WTC11 (cell line): ENCODE measurements around the gene PRDM15. TPM values are rescaled to one million over a fixed set of nuclear protein-coding genes. Genes with fewer than 3 reads are reported as not detected.

Experiments
- ATAC-seq: fragments of 200-7000 bp; cut with Tn5 transposase; 2 replicates; pipeline ENCODE4 v1.10.0; 2021; ENCODE audit warnings: mild to moderate bottlenecking, moderate library complexity
- CTCF ChIA-PET: fragments of 300-600 bp; sonication (Branson Sonifier 250); formaldehyde crosslinking; loops from one replicate; lab custom pipeline; 2021; ENCODE audit warnings: antibody characterized with exemption; lab: Charles Lee
- POLR2A ChIA-PET: fragments of 350-600 bp; sonication (Branson Sonifier 250); formaldehyde crosslinking; loops from one replicate; lab custom pipeline; 2021; ENCODE audit warnings: antibody characterized with exemption; lab: Charles Lee
- DNase-seq: peaks from one replicate; pipeline ENCODE4 v3.0.0; 2021; ENCODE audit warnings: low spot score
- H3K27ac Mint-ChIP-seq: 2 replicates; pipeline ENCODE4 v1.8.0; 2021; ENCODE audit warnings: mixed read lengths
- H3K27me3 Mint-ChIP-seq: 2 replicates; pipeline ENCODE4 v1.8.0; 2021; ENCODE audit warnings: low read depth, mild to moderate bottlenecking, moderate library complexity, mixed read lengths
- H3K36me3 Mint-ChIP-seq: 2 replicates; pipeline ENCODE4 v1.8.0; 2021; ENCODE audit warnings: mixed read lengths
- H3K4me1 Mint-ChIP-seq: 2 replicates; pipeline ENCODE4 v1.8.0; 2022; ENCODE audit warnings: mixed read lengths
- H3K4me3 Mint-ChIP-seq: 2 replicates; pipeline ENCODE4 v1.8.0; 2021; ENCODE audit warnings: mild to moderate bottlenecking, moderate library complexity, mixed read lengths
- H3K9me3 Mint-ChIP-seq: 2 replicates; pipeline ENCODE4 v1.8.0; 2021; ENCODE audit warnings: mixed read lengths
- ATF6 ChIP-seq: sonication (generic); formaldehyde crosslinking; IDR thresholded peaks from 2 replicates; pipeline ENCODE4 v1.8.1; 2023; ENCODE audit warnings: mild to moderate bottlenecking, missing genetic modification reagents
- E2F5 ChIP-seq: sonication (generic); formaldehyde crosslinking; IDR thresholded peaks from 2 replicates; pipeline ENCODE4 v1.8.1; 2022; ENCODE audit warnings: mild to moderate bottlenecking, moderate library complexity, missing genetic modification reagents
- FOXJ3 ChIP-seq: sonication (generic); formaldehyde crosslinking; IDR thresholded peaks from 2 replicates; pipeline ENCODE4 v1.9.0; 2021; ENCODE audit warnings: missing genetic modification reagents, mild to moderate bottlenecking, borderline replicate concordance
- NR2C2 ChIP-seq: sonication (generic); formaldehyde crosslinking; IDR thresholded peaks from 2 replicates; pipeline ENCODE4 v1.8.0; 2022; ENCODE audit warnings: mild to moderate bottlenecking, missing genetic modification reagents
- PRRX2 ChIP-seq: fragments of 250-450 bp; sonication (Bioruptor Pico); IDR thresholded peaks from 2 replicates; pipeline ENCODE4 v1.8.0; 2021; ENCODE audit warnings: mild to moderate bottlenecking
- TCF7 ChIP-seq: sonication (generic); formaldehyde crosslinking; IDR thresholded peaks from 2 replicates; pipeline ENCODE4 v1.8.0; 2022; ENCODE audit warnings: mild to moderate bottlenecking, low read depth, missing genetic modification reagents, moderate library complexity
- TEAD1 ChIP-seq: sonication (generic); formaldehyde crosslinking; IDR thresholded peaks from 2 replicates; pipeline ENCODE4 v1.8.0; 2022; ENCODE audit warnings: mild to moderate bottlenecking, missing genetic modification reagents
- ZNF121 ChIP-seq: sonication (generic); formaldehyde crosslinking; IDR thresholded peaks from 2 replicates; pipeline ENCODE4 v1.8.0; 2023; ENCODE audit warnings: missing genetic modification reagents
- ZNF396 ChIP-seq: fragments of 250-450 bp; sonication (Bioruptor Pico); IDR thresholded peaks from 2 replicates; pipeline ENCODE4 v1.8.0; 2021; ENCODE audit warnings: mild to moderate bottlenecking, moderate library complexity, borderline replicate concordance
- ZNF512 ChIP-seq: sonication (generic); formaldehyde crosslinking; IDR thresholded peaks from 2 replicates; pipeline ENCODE4 v1.8.1; 2022; ENCODE audit warnings: missing genetic modification reagents, borderline replicate concordance
- ZNF671 ChIP-seq: fragments of 250-450 bp; sonication (Bioruptor Pico); IDR thresholded peaks from 2 replicates; pipeline ENCODE4 v1.8.0; 2021; ENCODE audit warnings: mild to moderate bottlenecking
- total RNA-seq: library from RNA; stranded (reverse); gene quantifications from 3 replicates; pipeline ENCODE4 v1.2.3, GENCODE V29; 2021
- TF ChIP-seq, protein P1 (sequence below): sonication (generic); formaldehyde crosslinking; IDR thresholded peaks from 2 replicates; pipeline ENCODE4 v1.8.1; 2023; ENCODE audit warnings: mild to moderate bottlenecking, missing genetic modification reagents
- TF ChIP-seq, protein P2 (sequence below): sonication (generic); formaldehyde crosslinking; IDR thresholded peaks from 2 replicates; pipeline ENCODE4 v1.8.1; 2022; ENCODE audit warnings: mild to moderate bottlenecking, missing genetic modification reagents, moderate library complexity, borderline replicate concordance
- TF ChIP-seq, protein P3 (sequence below): sonication (generic); formaldehyde crosslinking; IDR thresholded peaks from 2 replicates; pipeline ENCODE4 v1.8.0; 2022; ENCODE audit warnings: mild to moderate bottlenecking, missing genetic modification reagents
- TF ChIP-seq, protein P4 (sequence below): sonication (generic); formaldehyde crosslinking; IDR thresholded peaks from 2 replicates; pipeline ENCODE4 v1.8.1; 2023; ENCODE audit warnings: mild to moderate bottlenecking, moderate library complexity, missing genetic modification reagents
- TF ChIP-seq, protein P5 (sequence below): fragments of 250-450 bp; sonication (Bioruptor Pico); IDR thresholded peaks from 2 replicates; pipeline ENCODE4 v1.9.0; 2021; ENCODE audit warnings: mild to moderate bottlenecking, borderline replicate concordance

The PRDM15 gene
- total RNA-seq, 1 experiment from 2014 or later = 12.9 TPM

DNA sequence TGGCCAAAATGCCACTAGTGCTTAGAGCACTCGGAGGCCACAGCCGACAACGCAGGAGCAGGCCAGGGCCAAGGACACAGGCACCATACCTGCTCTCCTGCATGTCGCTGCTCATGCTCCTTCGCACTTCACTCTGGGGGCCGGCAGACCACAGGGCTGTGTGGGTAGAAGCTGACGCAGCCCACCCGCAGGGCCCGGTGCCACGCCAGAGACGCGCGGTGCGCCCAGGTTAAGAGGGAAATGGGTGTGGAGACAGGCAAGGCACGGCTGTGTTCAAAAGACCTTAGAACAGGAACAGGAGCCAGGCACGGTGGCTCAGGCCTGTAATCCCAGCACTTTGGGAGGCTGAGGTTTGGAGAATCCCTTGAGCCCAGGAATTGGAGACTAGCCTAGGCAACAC, 13.6 kb upstream of the PRDM15 start:
- ATAC-seq = no peak
- Mint-ChIP-seq H3K4me1 (peaks cover 28% of the 10 kb centered on the region), H3K27ac (no peak overlapping the region), H3K9me3 (no peaks in the 10 kb centered on the region), H3K27me3 (no peaks in the 10 kb centered on the region), H3K4me3 (no peak overlapping the region)
- POLR2A ChIA-PET = no interaction called here
- no peak for TF ChIP-seq TEAD1 (CRISPR knock-in tag)
- no peak for TF ChIP-seq ZNF671 (CRISPR knock-in tag)
- TF ChIP-seq, all 79 proteins: peak for 0
- DNase-seq = no peak
- H3K36me3 Mint-ChIP-seq = 0 out of 2 replicates have a peak, but pooled peaks cover 4% of the 10 kb centered on the region
- CTCF ChIA-PET = interaction anchor here (0.7 kb wide), 1 partner anchor 139 kb away, joined by 3 read pairs; no protein-coding TSS in a partner anchor

DNA sequence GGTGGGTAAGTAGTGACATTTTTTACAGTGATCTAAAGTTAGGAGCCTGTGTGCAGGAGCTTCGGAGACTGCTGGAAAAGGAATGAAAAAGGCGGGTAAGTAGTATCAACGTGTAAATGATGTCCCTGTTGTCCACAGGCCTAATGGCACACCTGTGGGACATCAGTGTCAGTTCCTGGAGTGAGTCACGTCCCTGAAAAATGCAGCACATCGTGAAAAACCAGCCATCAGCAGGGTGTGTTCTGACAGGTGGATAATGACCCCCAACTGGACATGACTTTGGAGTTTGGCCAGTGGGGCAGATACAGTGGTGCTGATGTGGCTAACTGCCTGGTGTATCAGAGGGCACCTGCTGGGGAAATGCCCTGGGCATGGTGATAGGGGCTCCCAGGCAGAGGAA, 12.0 kb upstream of the PRDM15 start:
- Mint-ChIP-seq H3K36me3 (0 out of 2 replicates have a peak, but pooled peaks cover 4% of the 10 kb centered on the region), H3K4me1 (peaks cover 17% of the 10 kb centered on the region), H3K27me3 (no peaks in the 10 kb centered on the region), H3K9me3 (no peaks in the 10 kb centered on the region)
- ChIA-PET CTCF (no interaction called here), POLR2A (no interaction called here)
- DNase-seq = no peak
- TF ChIP-seq, protein P1, sequence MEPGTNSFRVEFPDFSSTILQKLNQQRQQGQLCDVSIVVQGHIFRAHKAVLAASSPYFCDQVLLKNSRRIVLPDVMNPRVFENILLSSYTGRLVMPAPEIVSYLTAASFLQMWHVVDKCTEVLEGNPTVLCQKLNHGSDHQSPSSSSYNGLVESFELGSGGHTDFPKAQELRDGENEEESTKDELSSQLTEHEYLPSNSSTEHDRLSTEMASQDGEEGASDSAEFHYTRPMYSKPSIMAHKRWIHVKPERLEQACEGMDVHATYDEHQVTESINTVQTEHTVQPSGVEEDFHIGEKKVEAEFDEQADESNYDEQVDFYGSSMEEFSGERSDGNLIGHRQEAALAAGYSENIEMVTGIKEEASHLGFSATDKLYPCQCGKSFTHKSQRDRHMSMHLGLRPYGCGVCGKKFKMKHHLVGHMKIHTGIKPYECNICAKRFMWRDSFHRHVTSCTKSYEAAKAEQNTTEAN = no peak
- TF ChIP-seq, protein P2, sequence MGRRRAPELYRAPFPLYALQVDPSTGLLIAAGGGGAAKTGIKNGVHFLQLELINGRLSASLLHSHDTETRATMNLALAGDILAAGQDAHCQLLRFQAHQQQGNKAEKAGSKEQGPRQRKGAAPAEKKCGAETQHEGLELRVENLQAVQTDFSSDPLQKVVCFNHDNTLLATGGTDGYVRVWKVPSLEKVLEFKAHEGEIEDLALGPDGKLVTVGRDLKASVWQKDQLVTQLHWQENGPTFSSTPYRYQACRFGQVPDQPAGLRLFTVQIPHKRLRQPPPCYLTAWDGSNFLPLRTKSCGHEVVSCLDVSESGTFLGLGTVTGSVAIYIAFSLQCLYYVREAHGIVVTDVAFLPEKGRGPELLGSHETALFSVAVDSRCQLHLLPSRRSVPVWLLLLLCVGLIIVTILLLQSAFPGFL (CRISPR knock-in tag) = no peak
- TF ChIP-seq, protein P3, sequence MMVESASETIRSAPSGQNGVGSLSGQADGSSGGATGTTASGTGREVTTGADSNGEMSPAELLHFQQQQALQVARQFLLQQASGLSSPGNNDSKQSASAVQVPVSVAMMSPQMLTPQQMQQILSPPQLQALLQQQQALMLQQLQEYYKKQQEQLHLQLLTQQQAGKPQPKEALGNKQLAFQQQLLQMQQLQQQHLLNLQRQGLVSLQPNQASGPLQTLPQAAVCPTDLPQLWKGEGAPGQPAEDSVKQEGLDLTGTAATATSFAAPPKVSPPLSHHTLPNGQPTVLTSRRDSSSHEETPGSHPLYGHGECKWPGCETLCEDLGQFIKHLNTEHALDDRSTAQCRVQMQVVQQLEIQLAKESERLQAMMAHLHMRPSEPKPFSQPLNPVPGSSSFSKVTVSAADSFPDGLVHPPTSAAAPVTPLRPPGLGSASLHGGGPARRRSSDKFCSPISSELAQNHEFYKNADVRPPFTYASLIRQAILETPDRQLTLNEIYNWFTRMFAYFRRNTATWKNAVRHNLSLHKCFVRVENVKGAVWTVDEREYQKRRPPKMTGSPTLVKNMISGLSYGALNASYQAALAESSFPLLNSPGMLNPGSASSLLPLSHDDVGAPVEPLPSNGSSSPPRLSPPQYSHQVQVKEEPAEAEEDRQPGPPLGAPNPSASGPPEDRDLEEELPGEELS (CRISPR knock-in tag) = no peak
- TF ChIP-seq ZNF396 (CRISPR knock-in tag) (no peak), TCF7 (CRISPR knock-in tag) (no peak), PRRX2 (CRISPR knock-in tag) (no peak)
- TF ChIP-seq, protein P4, sequence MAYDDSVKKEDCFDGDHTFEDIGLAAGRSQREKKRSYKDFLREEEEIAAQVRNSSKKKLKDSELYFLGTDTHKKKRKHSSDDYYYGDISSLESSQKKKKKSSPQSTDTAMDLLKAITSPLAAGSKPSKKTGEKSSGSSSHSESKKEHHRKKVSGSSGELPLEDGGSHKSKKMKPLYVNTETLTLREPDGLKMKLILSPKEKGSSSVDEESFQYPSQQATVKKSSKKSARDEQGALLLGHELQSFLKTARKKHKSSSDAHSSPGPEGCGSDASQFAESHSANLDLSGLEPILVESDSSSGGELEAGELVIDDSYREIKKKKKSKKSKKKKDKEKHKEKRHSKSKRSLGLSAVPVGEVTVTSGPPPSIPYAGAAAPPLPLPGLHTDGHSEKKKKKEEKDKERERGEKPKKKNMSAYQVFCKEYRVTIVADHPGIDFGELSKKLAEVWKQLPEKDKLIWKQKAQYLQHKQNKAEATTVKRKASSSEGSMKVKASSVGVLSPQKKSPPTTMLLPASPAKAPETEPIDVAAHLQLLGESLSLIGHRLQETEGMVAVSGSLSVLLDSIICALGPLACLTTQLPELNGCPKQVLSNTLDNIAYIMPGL (CRISPR knock-in tag) = no peak
- TF ChIP-seq, all 79 proteins: peak for 0
- no peak for ATAC-seq
- Mint-ChIP-seq H3K27ac (no peak overlapping the region), H3K4me3 (no peak overlapping the region)

DNA sequence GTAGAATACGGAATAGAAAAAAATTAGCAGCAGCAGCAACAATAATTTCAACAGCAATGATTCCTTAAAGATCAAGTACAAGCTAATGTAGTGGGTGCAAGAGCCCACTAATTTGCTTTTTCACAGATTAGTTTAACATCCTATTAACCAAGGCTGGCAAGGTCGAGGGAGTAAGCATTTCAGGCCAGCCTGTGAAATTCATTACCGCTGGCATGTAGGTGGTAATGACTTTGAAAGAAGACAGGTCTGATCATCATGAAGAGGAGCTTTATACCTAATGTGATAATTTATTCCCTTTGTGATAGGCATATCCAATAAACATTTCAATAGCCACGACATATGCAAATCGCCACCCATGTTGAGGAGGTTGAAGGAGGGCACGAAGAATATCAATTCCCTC, 11.2 kb upstream of the PRDM15 start:
- Mint-ChIP-seq H3K27me3 (no peaks in the 10 kb centered on the region), H3K36me3 (0 out of 2 replicates have a peak, but pooled peaks cover 4% of the 10 kb centered on the region), H3K4me1 (peaks cover 17% of the 10 kb centered on the region), H3K4me3 (no peak overlapping the region), H3K27ac (no peak overlapping the region), H3K9me3 (no peaks in the 10 kb centered on the region)
- DNase-seq (no peak), ATAC-seq (no peak)
- ChIA-PET POLR2A (no interaction called here), CTCF (no interaction called here)
- no peak for TF ChIP-seq ZNF512 (CRISPR knock-in tag)
- no peak for TF ChIP-seq E2F5 (CRISPR knock-in tag)
- no peak for TF ChIP-seq NR2C2
- no peak for TF ChIP-seq ATF6 (CRISPR knock-in tag)
- TF ChIP-seq ZNF121 = no peak
- TF ChIP-seq FOXJ3 = no peak
- TF ChIP-seq, protein P5, sequence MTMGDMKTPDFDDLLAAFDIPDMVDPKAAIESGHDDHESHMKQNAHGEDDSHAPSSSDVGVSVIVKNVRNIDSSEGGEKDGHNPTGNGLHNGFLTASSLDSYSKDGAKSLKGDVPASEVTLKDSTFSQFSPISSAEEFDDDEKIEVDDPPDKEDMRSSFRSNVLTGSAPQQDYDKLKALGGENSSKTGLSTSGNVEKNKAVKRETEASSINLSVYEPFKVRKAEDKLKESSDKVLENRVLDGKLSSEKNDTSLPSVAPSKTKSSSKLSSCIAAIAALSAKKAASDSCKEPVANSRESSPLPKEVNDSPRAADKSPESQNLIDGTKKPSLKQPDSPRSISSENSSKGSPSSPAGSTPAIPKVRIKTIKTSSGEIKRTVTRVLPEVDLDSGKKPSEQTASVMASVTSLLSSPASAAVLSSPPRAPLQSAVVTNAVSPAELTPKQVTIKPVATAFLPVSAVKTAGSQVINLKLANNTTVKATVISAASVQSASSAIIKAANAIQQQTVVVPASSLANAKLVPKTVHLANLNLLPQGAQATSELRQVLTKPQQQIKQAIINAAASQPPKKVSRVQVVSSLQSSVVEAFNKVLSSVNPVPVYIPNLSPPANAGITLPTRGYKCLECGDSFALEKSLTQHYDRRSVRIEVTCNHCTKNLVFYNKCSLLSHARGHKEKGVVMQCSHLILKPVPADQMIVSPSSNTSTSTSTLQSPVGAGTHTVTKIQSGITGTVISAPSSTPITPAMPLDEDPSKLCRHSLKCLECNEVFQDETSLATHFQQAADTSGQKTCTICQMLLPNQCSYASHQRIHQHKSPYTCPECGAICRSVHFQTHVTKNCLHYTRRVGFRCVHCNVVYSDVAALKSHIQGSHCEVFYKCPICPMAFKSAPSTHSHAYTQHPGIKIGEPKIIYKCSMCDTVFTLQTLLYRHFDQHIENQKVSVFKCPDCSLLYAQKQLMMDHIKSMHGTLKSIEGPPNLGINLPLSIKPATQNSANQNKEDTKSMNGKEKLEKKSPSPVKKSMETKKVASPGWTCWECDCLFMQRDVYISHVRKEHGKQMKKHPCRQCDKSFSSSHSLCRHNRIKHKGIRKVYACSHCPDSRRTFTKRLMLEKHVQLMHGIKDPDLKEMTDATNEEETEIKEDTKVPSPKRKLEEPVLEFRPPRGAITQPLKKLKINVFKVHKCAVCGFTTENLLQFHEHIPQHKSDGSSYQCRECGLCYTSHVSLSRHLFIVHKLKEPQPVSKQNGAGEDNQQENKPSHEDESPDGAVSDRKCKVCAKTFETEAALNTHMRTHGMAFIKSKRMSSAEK (CRISPR knock-in tag) = no peak
